Neural cell (in vitro differentiated cells): Measurements from ENCODE around the gene WDR37. TPM values are rescaled to one million over a fixed set of nuclear protein-coding genes. Genes with fewer than 3 reads are reported as not detected.

Experiments
- H2AFZ ChIP-seq: fragments of 200-600, 300-800 bp; sonication (generic), shearing (Covaris generic); 2 replicates; pipeline ENCODE4 v1.6.0; 2014; ENCODE audit warnings: low read depth, mild to moderate bottlenecking, antibody characterized with exemption, low read length, moderate library complexity
- H3F3A ChIP-seq: fragments of 200-600 bp; shearing (Covaris generic); 2 replicates; pipeline ENCODE4 v1.6.1; 2016; ENCODE audit warnings: mild to moderate bottlenecking, moderate library complexity, mixed read lengths, antibody characterized with exemption, low read length; ENCODE audit not compliant: insufficient read depth, poor library complexity, severe bottlenecking
- H3K27ac ChIP-seq: fragments of 200-600, 300-800 bp; sonication (generic), shearing (Covaris generic); 2 replicates; pipeline ENCODE4 v1.5.1; 2014; ENCODE audit warnings: mild to moderate bottlenecking, low read length, moderate library complexity
- H3K27me3 ChIP-seq: fragments of 300-800, 200-600 bp; sonication (generic), shearing (Covaris generic); 2 replicates; pipeline ENCODE4 v1.6.0; 2014; ENCODE audit warnings: mild to moderate bottlenecking, low read depth, low read length, moderate library complexity; ENCODE audit not compliant: insufficient read depth
- H3K36me3 ChIP-seq: fragments of 300-800, 200-600 bp; sonication (generic), shearing (Covaris generic); 2 replicates; pipeline ENCODE4 v1.5.1; 2014; ENCODE audit warnings: mild to moderate bottlenecking, antibody characterized with exemption, low read length, moderate library complexity; ENCODE audit not compliant: insufficient read depth
- H3K4me2 ChIP-seq: fragments of 300-800, 200-600 bp; sonication (generic), shearing (Covaris generic); 2 replicates; pipeline ENCODE4 v1.6.0; 2014; ENCODE audit warnings: mild to moderate bottlenecking, low read length
- H3K4me3 ChIP-seq: fragments of 300-800, 200-600 bp; sonication (generic), shearing (Covaris generic); 2 replicates; pipeline ENCODE4 v1.5.1; 2014; ENCODE audit warnings: mild to moderate bottlenecking, low read length, moderate library complexity
- H3K79me2 ChIP-seq: fragments of 200-600 bp; shearing (Covaris generic); replicated peaks from 2 replicates; pipeline ENCODE4 v1.6.0; 2014; ENCODE audit warnings: mild to moderate bottlenecking, low read length, moderate library complexity; ENCODE audit not compliant: insufficient read depth
- H3K9ac ChIP-seq: fragments of 300-800, 200-600 bp; sonication (generic), shearing (Covaris generic); 2 replicates; pipeline ENCODE4 v1.6.1; 2016; ENCODE audit warnings: mild to moderate bottlenecking, low read length, mixed read lengths
- H3K9me2 ChIP-seq: fragments of 200-600 bp; shearing (Covaris generic); 2 replicates; pipeline ENCODE4 v1.6.1; 2016; ENCODE audit warnings: mild to moderate bottlenecking, low read length, mixed read lengths; ENCODE audit not compliant: insufficient read depth
- H3K9me3 ChIP-seq: fragments of 200-600, 300-800 bp; sonication (generic), shearing (Covaris generic); 2 replicates; pipeline ENCODE4 v1.6.1; 2016; ENCODE audit warnings: mild to moderate bottlenecking, mixed run types, low read length, moderate library complexity, mixed read lengths
- H4K20me1 ChIP-seq: fragments of 200-600 bp; shearing (Covaris generic); 2 replicates; pipeline ENCODE4 v1.6.1; 2016; ENCODE audit warnings: mild to moderate bottlenecking, mixed run types; ENCODE audit not compliant: insufficient read depth
- CTCF ChIP-seq: fragments of 450-650 bp; IDR thresholded peaks from 2 replicates; pipeline ENCODE4 v1.5.1; 2014; ENCODE audit warnings: antibody characterized with exemption, mild to moderate bottlenecking, moderate library complexity; ENCODE audit not compliant: poor library complexity, severe bottlenecking
- EP300 ChIP-seq: fragments of 450-650 bp; conservative IDR thresholded peaks from 2 replicates; pipeline ENCODE4 v1.6.1; 2014; ENCODE audit warnings: antibody characterized with exemption, mild to moderate bottlenecking, moderate library complexity; ENCODE audit not compliant: poor library complexity, severe bottlenecking
- EZH2 ChIP-seq: fragments of 200-600, 300-800 bp; shearing (Covaris generic), sonication (generic); IDR thresholded peaks from 2 replicates; pipeline ENCODE4 v1.6.1; 2014; ENCODE audit warnings: antibody characterized with exemption, low read length, borderline replicate concordance, mild to moderate bottlenecking; ENCODE audit not compliant: insufficient read depth, poor library complexity, severe bottlenecking
- MXI1 ChIP-seq: fragments of 450-650 bp; conservative IDR thresholded peaks from 2 replicates; pipeline ENCODE4 v1.6.1; 2014; ENCODE audit warnings: antibody characterized with exemption, mild to moderate bottlenecking; ENCODE audit not compliant: poor library complexity, severe bottlenecking
- POLR2AphosphoS5 ChIP-seq: IDR thresholded peaks from 2 replicates; pipeline ENCODE4 v1.6.1; 2012
- RAD21 ChIP-seq: fragments of 450-650 bp; conservative IDR thresholded peaks from 2 replicates; pipeline ENCODE4 v1.6.1; 2014; ENCODE audit warnings: antibody characterized with exemption, mild to moderate bottlenecking, moderate library complexity
- REST ChIP-seq: IDR thresholded peaks from 2 replicates; pipeline ENCODE4 v1.6.1; 2012; ENCODE audit warnings: borderline replicate concordance
- SMC3 ChIP-seq: fragments of 450-650 bp; conservative IDR thresholded peaks from 2 replicates; pipeline ENCODE4 v1.6.1; 2014; ENCODE audit warnings: antibody characterized with exemption, mild to moderate bottlenecking, moderate library complexity; ENCODE audit not compliant: poor library complexity
- TAF1 ChIP-seq: IDR thresholded peaks from 2 replicates; pipeline ENCODE4 v1.6.1; 2012; ENCODE audit warnings: low read depth
- polyA plus RNA-seq: library from polyadenylated mRNA; depleted of rRNA; stranded (reverse); fragments of >200 nt; gene quantifications from 2 replicates; pipeline ENCODE4 v1.2.3, GENCODE V29; 2014

WDR37 gene
- polyA plus RNA-seq, 1 donor from 2014 or later: 32.3 TPM

DNA sequence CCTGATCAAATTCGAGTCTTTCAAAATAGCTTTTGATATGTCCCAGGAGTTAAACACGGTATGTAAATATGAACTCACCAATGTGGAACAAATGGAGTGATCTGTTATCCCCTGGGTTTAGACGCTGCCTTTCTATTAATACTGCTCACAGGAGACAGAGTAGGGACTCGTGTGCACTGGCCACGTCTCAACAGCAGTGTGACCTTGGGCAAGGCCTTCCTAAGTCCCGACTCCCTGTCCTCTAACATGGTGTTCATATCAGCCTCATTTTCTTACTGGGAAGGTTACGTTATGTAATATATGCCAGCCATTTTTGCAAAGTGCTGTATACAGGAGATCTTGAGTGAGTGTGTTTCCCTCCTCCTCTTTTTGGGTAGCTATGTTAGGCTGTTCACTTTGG is 1.8 kb downstream of the WDR37 start:
- TF ChIP-seq POLR2AphosphoS5 (no peak), EP300 (no peak), TAF1 (no peak), CTCF (no peak), RAD21 (no peak), MXI1 (no peak), REST (no peak), EZH2 (no peak), SMC3 (no peak)
- H3K27ac ChIP-seq: no peak overlapping the region
- H2AFZ ChIP-seq: no peak overlapping the region
- peak overlapping the region; percentile 71 for H3K4me2 ChIP-seq
- no peaks in the 10 kb centered on the region for H3K9me2 ChIP-seq
- H3K4me3 ChIP-seq: peak overlapping the region; percentile 96
- no peaks in the 10 kb centered on the region for H4K20me1 ChIP-seq
- no peaks in the 10 kb centered on the region for H3K9me3 ChIP-seq
- no peaks in the 10 kb centered on the region for H3K36me3 ChIP-seq
- H3F3A ChIP-seq: peaks cover 5% of the 10 kb centered on the region
- no peak overlapping the region for H3K9ac ChIP-seq
- peaks cover 70% of the 10 kb centered on the region for H3K79me2 ChIP-seq
- H3K27me3 ChIP-seq: no peaks in the 10 kb centered on the region

- Histone ChIP-seq H3K9me3 (no peaks in the 10 kb centered on the region), H3F3A (peaks cover 5% of the 10 kb centered on the region), H2AFZ (no peak overlapping the region), H3K9me2 (no peaks in the 10 kb centered on the region), H3K4me3 (no peak overlapping the region), H3K36me3 (no peaks in the 10 kb centered on the region), H4K20me1 (no peaks in the 10 kb centered on the region), H3K4me2 (no peak overlapping the region), H3K79me2 (peaks cover 51% of the 10 kb centered on the region), H3K9ac (no peak overlapping the region), H3K27me3 (no peaks in the 10 kb centered on the region), H3K27ac (no peak overlapping the region)
- TF ChIP-seq EZH2 (no peak), MXI1 (no peak), CTCF (no peak), EP300 (no peak), POLR2AphosphoS5 (no peak), SMC3 (no peak), RAD21 (no peak), TAF1 (no peak), REST (no peak)
Measured at GRCh38 chr10:1059902-1060301, 3.7 kb downstream of the WDR37 start.
